HEK293 (cell line): Measurements from ENCODE around the gene IQGAP3.

ENCODE experiments used
- GLIS2 ChIP-seq: fragments of 450-650 bp; formaldehyde crosslinking; IDR thresholded peaks from 2 replicates; pipeline ENCODE4 v1.5.1; 2016; ENCODE audit warnings: missing biosample characterization, missing genetic modification characterization
- KLF16 ChIP-seq: fragments of 450-650 bp; formaldehyde crosslinking; IDR thresholded peaks from 2 replicates; pipeline ENCODE4 v1.5.1; 2017; ENCODE audit warnings: missing biosample characterization, missing genetic modification characterization
- KLF8 ChIP-seq: fragments of 450-650 bp; formaldehyde crosslinking; IDR thresholded peaks from 2 replicates; pipeline ENCODE4 v1.5.1; 2016; ENCODE audit warnings: missing biosample characterization, missing genetic modification characterization
- KLF9 ChIP-seq: fragments of 450-650 bp; formaldehyde crosslinking; IDR thresholded peaks from 2 replicates; pipeline ENCODE4 v1.5.1; 2016; ENCODE audit warnings: missing biosample characterization, missing genetic modification characterization, low read depth
- MYNN ChIP-seq: fragments of 450-650 bp; formaldehyde crosslinking; IDR thresholded peaks from 2 replicates; pipeline ENCODE4 v1.5.1; 2016; ENCODE audit warnings: missing biosample characterization, missing genetic modification characterization, borderline replicate concordance
- ZBTB20 ChIP-seq: fragments of 450-650 bp; formaldehyde crosslinking; IDR thresholded peaks from 2 replicates; pipeline ENCODE4 v1.5.1; 2016; ENCODE audit warnings: missing biosample characterization, missing genetic modification characterization
- ZBTB7A ChIP-seq: fragments of 450-650 bp; formaldehyde crosslinking; IDR thresholded peaks from 2 replicates; pipeline ENCODE4 v1.5.1; 2016; ENCODE audit warnings: low read depth, missing biosample characterization, missing genetic modification characterization
- ZNF146 ChIP-seq: fragments of 450-650 bp; formaldehyde crosslinking; IDR thresholded peaks from 2 replicates; pipeline ENCODE4 v1.5.1; 2016; ENCODE audit warnings: missing biosample characterization, missing genetic modification characterization
- ZNF2 ChIP-seq: fragments of 450-650 bp; formaldehyde crosslinking; IDR thresholded peaks from 2 replicates; pipeline ENCODE4 v1.5.1; 2016; ENCODE audit warnings: missing biosample characterization, missing genetic modification characterization
- ZNF324 ChIP-seq: fragments of 450-650 bp; formaldehyde crosslinking; IDR thresholded peaks from 2 replicates; pipeline ENCODE4 v1.5.1; 2016; ENCODE audit warnings: missing biosample characterization, missing genetic modification characterization
- ZNF350 ChIP-seq: fragments of 450-650 bp; formaldehyde crosslinking; IDR thresholded peaks from 2 replicates; pipeline ENCODE4 v1.5.0; 2017; ENCODE audit warnings: missing biosample characterization, mild to moderate bottlenecking, missing genetic modification characterization
- ZNF354C ChIP-seq: fragments of 450-650 bp; formaldehyde crosslinking; IDR thresholded peaks from 2 replicates; pipeline ENCODE4 v1.5.1; 2016; ENCODE audit warnings: missing biosample characterization, missing genetic modification characterization, low read depth, borderline replicate concordance
- ZNF423 ChIP-seq: fragments of 450-650 bp; formaldehyde crosslinking; IDR thresholded peaks from 2 replicates; pipeline ENCODE4 v1.5.1; 2016; ENCODE audit warnings: missing biosample characterization, missing genetic modification characterization
- ZNF560 ChIP-seq: fragments of 450-650 bp; formaldehyde crosslinking; IDR thresholded peaks from 2 replicates; pipeline ENCODE4 v1.5.1; 2017; ENCODE audit warnings: missing biosample characterization, missing genetic modification characterization, borderline replicate concordance
- ZNF629 ChIP-seq: fragments of 450-650 bp; formaldehyde crosslinking; IDR thresholded peaks from 2 replicates; pipeline ENCODE4 v1.5.1; 2017; ENCODE audit warnings: missing biosample characterization, missing genetic modification characterization
- ZNF76 ChIP-seq: fragments of 450-650 bp; formaldehyde crosslinking; IDR thresholded peaks from 2 replicates; pipeline ENCODE4; 2016; ENCODE audit warnings: low read depth, missing biosample characterization, missing genetic modification characterization, borderline replicate concordance
- ZNF777 ChIP-seq: fragments of 450-650 bp; formaldehyde crosslinking; IDR thresholded peaks from 2 replicates; pipeline ENCODE4 v1.5.1; 2017; ENCODE audit warnings: missing biosample characterization, missing genetic modification characterization, borderline replicate concordance
- ZNF785 ChIP-seq: fragments of 450-650 bp; formaldehyde crosslinking; IDR thresholded peaks from 2 replicates; pipeline ENCODE4 v1.5.1; 2016; ENCODE audit warnings: missing biosample characterization, missing genetic modification characterization
- ZNF843 ChIP-seq: fragments of 450-650 bp; formaldehyde crosslinking; IDR thresholded peaks from 2 replicates; pipeline ENCODE4 v1.5.1; 2016; ENCODE audit warnings: missing biosample characterization, missing genetic modification characterization
- TF ChIP-seq, protein P1 (sequence below): fragments of 450-650 bp; formaldehyde crosslinking; IDR thresholded peaks from 2 replicates; pipeline ENCODE4 v1.5.1; 2016; ENCODE audit warnings: missing biosample characterization, missing genetic modification characterization
- TF ChIP-seq, protein P2 (sequence below): fragments of 450-650 bp; formaldehyde crosslinking; IDR thresholded peaks from 2 replicates; pipeline ENCODE4 v1.5.1; 2016; ENCODE audit warnings: missing biosample characterization, missing genetic modification characterization
- TF ChIP-seq, protein P3 (sequence below): fragments of 450-650 bp; formaldehyde crosslinking; IDR thresholded peaks from 2 replicates; pipeline ENCODE4 v1.5.1; 2016; ENCODE audit warnings: missing biosample characterization, missing genetic modification characterization
- TF ChIP-seq, protein P4 (sequence below): fragments of 450-650 bp; formaldehyde crosslinking; IDR thresholded peaks from 2 replicates; pipeline ENCODE4 v1.5.1; 2017; ENCODE audit warnings: missing biosample characterization, missing genetic modification characterization
- TF ChIP-seq, protein P5 (sequence below): fragments of 450-650 bp; formaldehyde crosslinking; IDR thresholded peaks from 2 replicates; pipeline ENCODE4 v1.5.1; 2016; ENCODE audit warnings: missing biosample characterization, missing genetic modification characterization
- TF ChIP-seq, protein P6 (sequence below): fragments of 450-650 bp; formaldehyde crosslinking; IDR thresholded peaks from 2 replicates; pipeline ENCODE4 v1.5.1; 2016; ENCODE audit warnings: missing biosample characterization, missing genetic modification characterization
- TF ChIP-seq, protein P7 (sequence below): fragments of 450-650 bp; formaldehyde crosslinking; IDR thresholded peaks from 2 replicates; pipeline ENCODE4 v1.5.1; 2017; ENCODE audit warnings: missing biosample characterization, missing genetic modification characterization
- TF ChIP-seq, protein P8 (sequence below): fragments of 450-650 bp; formaldehyde crosslinking; IDR thresholded peaks from 2 replicates; pipeline ENCODE4 v1.5.1; 2016; ENCODE audit warnings: missing biosample characterization, missing genetic modification characterization

The IQGAP3 gene

DNA sequence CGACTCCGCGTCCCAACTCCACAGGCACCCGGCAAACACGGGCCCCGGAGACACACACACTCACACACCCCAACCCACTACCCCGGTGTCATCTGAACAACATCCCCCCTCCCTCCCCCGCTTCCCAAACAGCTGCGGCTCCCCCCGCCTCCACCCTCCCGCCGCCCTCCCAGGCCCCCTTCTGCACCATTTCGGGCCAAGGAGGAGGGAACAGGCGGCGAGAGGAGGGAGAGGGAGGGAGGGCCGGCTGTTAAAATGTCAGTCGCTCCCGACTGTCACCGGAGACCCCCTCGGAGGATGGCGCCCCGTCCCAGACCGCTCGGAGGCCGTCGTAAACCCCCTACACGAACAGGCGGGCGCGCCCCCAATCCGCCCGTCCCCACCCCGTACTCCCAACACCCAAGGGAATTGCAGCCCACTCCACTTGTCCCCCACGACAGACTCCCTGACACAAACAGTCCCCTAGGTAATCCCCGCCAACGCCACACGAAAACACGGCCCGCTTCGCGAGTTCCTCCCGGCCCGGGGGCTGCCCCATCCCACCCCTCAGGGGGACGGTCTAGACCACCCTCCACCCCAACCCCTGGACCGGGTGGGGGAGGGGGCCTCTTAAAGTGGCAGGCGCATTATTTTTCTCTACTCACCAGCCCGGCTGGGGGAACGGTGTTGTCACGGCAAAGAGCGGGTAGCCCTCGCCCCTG lies 72.4 kb downstream of the IQGAP3 start (continued):
- TF ChIP-seq ZNF76 (tag by site-specific recombination): peak; percentile 21; the same call in 1 of the 2 replicates
- TF ChIP-seq, protein P1, sequence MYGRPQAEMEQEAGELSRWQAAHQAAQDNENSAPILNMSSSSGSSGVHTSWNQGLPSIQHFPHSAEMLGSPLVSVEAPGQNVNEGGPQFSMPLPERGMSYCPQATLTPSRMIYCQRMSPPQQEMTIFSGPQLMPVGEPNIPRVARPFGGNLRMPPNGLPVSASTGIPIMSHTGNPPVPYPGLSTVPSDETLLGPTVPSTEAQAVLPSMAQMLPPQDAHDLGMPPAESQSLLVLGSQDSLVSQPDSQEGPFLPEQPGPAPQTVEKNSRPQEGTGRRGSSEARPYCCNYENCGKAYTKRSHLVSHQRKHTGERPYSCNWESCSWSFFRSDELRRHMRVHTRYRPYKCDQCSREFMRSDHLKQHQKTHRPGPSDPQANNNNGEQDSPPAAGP (tag by site-specific recombination): peak; percentile 83
- TF ChIP-seq ZNF423 (tag by site-specific recombination): peak; percentile 67; the same call in 1 of the 2 replicates
- TF ChIP-seq, protein P2, sequence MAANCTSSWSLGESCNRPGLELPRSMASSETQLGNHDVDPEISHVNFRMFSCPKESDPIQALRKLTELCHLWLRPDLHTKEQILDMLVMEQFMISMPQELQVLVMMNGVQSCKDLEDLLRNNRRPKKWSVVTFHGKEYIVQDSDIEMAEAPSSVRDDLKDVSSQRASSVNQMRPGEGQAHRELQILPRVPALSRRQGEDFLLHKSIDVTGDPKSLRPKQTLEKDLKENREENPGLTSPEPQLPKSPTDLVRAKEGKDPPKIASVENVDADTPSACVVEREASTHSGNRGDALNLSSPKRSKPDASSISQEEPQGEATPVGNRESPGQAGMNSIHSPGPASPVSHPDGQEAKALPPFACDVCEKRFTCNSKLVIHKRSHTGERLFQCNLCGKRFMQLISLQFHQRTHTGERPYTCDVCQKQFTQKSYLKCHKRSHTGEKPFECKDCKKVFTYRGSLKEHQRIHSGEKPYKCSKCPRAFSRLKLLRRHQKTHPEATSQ (tag by site-specific recombination): no peak; the same call in 1 of the 2 replicates
- TF ChIP-seq ZBTB20: peak; percentile 66
- TF ChIP-seq, protein P3, sequence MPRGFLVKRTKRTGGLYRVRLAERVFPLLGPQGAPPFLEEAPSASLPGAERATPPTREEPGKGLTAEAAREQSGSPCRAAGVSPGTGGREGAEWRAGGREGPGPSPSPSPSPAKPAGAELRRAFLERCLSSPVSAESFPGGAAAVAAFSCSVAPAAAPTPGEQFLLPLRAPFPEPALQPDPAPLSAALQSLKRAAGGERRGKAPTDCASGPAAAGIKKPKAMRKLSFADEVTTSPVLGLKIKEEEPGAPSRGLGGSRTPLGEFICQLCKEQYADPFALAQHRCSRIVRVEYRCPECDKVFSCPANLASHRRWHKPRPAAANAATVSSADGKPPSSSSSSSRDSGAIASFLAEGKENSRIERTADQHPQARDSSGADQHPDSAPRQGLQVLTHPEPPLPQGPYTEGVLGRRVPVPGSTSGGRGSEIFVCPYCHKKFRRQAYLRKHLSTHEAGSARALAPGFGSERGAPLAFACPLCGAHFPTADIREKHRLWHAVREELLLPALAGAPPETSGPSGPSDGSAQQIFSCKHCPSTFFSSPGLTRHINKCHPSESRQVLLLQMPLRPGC (tag by site-specific recombination): no peak
- peak; percentile 95; the same call in 1 of the 2 replicates for TF ChIP-seq KLF8 (tag by site-specific recombination)
- TF ChIP-seq ZNF843 (tag by site-specific recombination): no peak
- TF ChIP-seq ZNF785 (tag by site-specific recombination): no peak
- peak; percentile 12; the same call in 1 of the 2 replicates for TF ChIP-seq ZNF146 (tag by site-specific recombination)
- TF ChIP-seq, protein P4, sequence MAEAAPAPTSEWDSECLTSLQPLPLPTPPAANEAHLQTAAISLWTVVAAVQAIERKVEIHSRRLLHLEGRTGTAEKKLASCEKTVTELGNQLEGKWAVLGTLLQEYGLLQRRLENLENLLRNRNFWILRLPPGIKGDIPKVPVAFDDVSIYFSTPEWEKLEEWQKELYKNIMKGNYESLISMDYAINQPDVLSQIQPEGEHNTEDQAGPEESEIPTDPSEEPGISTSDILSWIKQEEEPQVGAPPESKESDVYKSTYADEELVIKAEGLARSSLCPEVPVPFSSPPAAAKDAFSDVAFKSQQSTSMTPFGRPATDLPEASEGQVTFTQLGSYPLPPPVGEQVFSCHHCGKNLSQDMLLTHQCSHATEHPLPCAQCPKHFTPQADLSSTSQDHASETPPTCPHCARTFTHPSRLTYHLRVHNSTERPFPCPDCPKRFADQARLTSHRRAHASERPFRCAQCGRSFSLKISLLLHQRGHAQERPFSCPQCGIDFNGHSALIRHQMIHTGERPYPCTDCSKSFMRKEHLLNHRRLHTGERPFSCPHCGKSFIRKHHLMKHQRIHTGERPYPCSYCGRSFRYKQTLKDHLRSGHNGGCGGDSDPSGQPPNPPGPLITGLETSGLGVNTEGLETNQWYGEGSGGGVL (tag by site-specific recombination): peak; percentile 83
- no peak for TF ChIP-seq MYNN (tag by site-specific recombination)
- TF ChIP-seq ZNF777 (tag by site-specific recombination): no peak
- TF ChIP-seq, protein P5, sequence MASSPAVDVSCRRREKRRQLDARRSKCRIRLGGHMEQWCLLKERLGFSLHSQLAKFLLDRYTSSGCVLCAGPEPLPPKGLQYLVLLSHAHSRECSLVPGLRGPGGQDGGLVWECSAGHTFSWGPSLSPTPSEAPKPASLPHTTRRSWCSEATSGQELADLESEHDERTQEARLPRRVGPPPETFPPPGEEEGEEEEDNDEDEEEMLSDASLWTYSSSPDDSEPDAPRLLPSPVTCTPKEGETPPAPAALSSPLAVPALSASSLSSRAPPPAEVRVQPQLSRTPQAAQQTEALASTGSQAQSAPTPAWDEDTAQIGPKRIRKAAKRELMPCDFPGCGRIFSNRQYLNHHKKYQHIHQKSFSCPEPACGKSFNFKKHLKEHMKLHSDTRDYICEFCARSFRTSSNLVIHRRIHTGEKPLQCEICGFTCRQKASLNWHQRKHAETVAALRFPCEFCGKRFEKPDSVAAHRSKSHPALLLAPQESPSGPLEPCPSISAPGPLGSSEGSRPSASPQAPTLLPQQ (tag by site-specific recombination): peak; percentile 71
- TF ChIP-seq ZNF560: no peak
- TF ChIP-seq ZNF350 (tag by site-specific recombination): no peak
- no peak for TF ChIP-seq ZNF354C (tag by site-specific recombination)
- TF ChIP-seq ZBTB7A (tag by site-specific recombination): peak; percentile 97
- 0 out of 2 replicates have a peak, but pooled peaks have one; percentile 25 for TF ChIP-seq ZNF629
- 0 out of 2 replicates have a peak, but pooled peaks have one; percentile 28 for TF ChIP-seq ZNF324
- TF ChIP-seq, protein P6, sequence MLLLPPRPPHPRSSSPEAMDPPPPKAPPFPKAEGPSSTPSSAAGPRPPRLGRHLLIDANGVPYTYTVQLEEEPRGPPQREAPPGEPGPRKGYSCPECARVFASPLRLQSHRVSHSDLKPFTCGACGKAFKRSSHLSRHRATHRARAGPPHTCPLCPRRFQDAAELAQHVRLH: peak; percentile 20; the same call in 1 of the 2 replicates
- peak; percentile 95 for TF ChIP-seq GLIS2
- TF ChIP-seq KLF16: peak; percentile 62; the same call in 1 of the 2 replicates
- TF ChIP-seq, protein P7, sequence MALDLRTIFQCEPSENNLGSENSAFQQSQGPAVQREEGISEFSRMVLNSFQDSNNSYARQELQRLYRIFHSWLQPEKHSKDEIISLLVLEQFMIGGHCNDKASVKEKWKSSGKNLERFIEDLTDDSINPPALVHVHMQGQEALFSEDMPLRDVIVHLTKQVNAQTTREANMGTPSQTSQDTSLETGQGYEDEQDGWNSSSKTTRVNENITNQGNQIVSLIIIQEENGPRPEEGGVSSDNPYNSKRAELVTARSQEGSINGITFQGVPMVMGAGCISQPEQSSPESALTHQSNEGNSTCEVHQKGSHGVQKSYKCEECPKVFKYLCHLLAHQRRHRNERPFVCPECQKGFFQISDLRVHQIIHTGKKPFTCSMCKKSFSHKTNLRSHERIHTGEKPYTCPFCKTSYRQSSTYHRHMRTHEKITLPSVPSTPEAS: no peak
- peak; percentile 47; the same call in 1 of the 2 replicates for TF ChIP-seq KLF9 (tag by site-specific recombination)
- TF ChIP-seq, protein P8, sequence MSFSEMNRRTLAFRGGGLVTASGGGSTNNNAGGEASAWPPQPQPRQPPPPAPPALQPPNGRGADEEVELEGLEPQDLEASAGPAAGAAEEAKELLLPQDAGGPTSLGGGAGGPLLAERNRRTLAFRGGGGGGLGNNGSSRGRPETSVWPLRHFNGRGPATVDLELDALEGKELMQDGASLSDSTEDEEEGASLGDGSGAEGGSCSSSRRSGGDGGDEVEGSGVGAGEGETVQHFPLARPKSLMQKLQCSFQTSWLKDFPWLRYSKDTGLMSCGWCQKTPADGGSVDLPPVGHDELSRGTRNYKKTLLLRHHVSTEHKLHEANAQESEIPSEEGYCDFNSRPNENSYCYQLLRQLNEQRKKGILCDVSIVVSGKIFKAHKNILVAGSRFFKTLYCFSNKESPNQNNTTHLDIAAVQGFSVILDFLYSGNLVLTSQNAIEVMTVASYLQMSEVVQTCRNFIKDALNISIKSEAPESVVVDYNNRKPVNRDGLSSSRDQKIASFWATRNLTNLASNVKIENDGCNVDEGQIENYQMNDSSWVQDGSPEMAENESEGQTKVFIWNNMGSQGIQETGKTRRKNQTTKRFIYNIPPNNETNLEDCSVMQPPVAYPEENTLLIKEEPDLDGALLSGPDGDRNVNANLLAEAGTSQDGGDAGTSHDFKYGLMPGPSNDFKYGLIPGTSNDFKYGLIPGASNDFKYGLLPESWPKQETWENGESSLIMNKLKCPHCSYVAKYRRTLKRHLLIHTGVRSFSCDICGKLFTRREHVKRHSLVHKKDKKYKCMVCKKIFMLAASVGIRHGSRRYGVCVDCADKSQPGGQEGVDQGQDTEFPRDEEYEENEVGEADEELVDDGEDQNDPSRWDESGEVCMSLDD: peak; percentile 81; the same call in 1 of the 2 replicates
- peak; percentile 49; the same call in 1 of the 2 replicates for TF ChIP-seq ZNF2 (tag by site-specific recombination)
